Lower leg skin (tissue), 4 donors: ENCODE measurements around the gene ADORA1. TPM values are rescaled to one million over a fixed set of nuclear protein-coding genes. Genes with fewer than 3 reads are reported as not detected.

Experiments
- DNase-seq, 2 donors: peaks; one replicate each; pipeline ENCODE4 v3.0.0-alpha.2; 2019; ENCODE audit warnings: low spot score in 2 of 2
- H3K4me3 ChIP-seq: fragments of 200-600 bp; sonication (generic); 2 replicates; pipeline ENCODE4 v1.5.1; 2017; ENCODE audit warnings: mild to moderate bottlenecking, low read depth; ENCODE audit not compliant: poor library complexity, severe bottlenecking
- CTCF ChIP-seq, 3 donors: fragments of 450-650 bp; IDR thresholded peaks; one replicate each; pipeline ENCODE4 v1.5.1; 2016; ENCODE audit warnings: antibody characterized with exemption in 3 of 3, mild to moderate bottlenecking in 3 of 3, moderate library complexity in 2 of 3
- POLR2A ChIP-seq, 2 donors: fragments of 450-650 bp; IDR thresholded peaks; one replicate each; pipeline ENCODE4 v1.6.1; 2016 to 2017; ENCODE audit warnings: antibody characterized with exemption in 2 of 2, mild to moderate bottlenecking in 1 of 2, moderate library complexity in 1 of 2
- WGBS, 2 donors: methylation state at CpG; one replicate each; pipeline ENCODE4 v1.1.5; 2018; 5-methylcytosine and 5-hydroxymethylcytosine counted together
- intact Hi-C: fragments of 100-400 bp; cut with DNase I; formaldehyde crosslinking; loops from one replicate; pipeline ENCODE4 v1.15.0; 2023; ENCODE audit warnings: low total_unique reads
- total RNA-seq, 4 donors: library from RNA; depleted of rRNA; stranded (reverse); fragments of >200 nt; gene quantifications; one replicate each; pipeline ENCODE4 v1.1.0, GENCODE V29; 2016

The ADORA1 gene
- total RNA-seq, 4 donors from 2014 or later = 1.8 to 7.7 (median 5.3) TPM

GRCh38 chr1:203121186-203122015 lies 6.1 kb upstream of the ADORA1 start:
- DNase-seq = peak in 1 of 2 donors; percentile 73
- no peak for TF ChIP-seq CTCF (IDR thresholded peaks at IDR 0.05)
- no peak for TF ChIP-seq POLR2A (IDR thresholded peaks at IDR 0.05)
- H3K4me3 ChIP-seq = no peak overlapping the region
- WGBS, 2 donors = 69 to 72% methylated on average over 11 of the region's 11 CpGs
- intact Hi-C loops = no loop called here

GRCh38 chr1:203122159-203122558 lies 5.4 kb upstream of the ADORA1 start:
- no peak overlapping the region for H3K4me3 ChIP-seq
- intact Hi-C loops = no loop called here
- TF ChIP-seq CTCF (IDR thresholded peaks at IDR 0.05) = no peak
- TF ChIP-seq POLR2A (IDR thresholded peaks at IDR 0.05) = no peak
- peak in 1 of 2 donors; percentile 71 for DNase-seq
- 94 to 97% methylated on average over 2 of the region's 2 CpGs for WGBS, 2 donors

GRCh38 chr1:203124011-203124410 lies 3.5 kb upstream of the ADORA1 start:
- intact Hi-C loops = no loop called here
- H3K4me3 ChIP-seq = no peak overlapping the region
- no peak for TF ChIP-seq CTCF (IDR thresholded peaks at IDR 0.05)
- no peak for TF ChIP-seq POLR2A (IDR thresholded peaks at IDR 0.05)
- WGBS, 2 donors = 67 to 75% methylated on average over 5 of the region's 5 CpGs
- peak in 1 of 2 donors; percentile 31 for DNase-seq

GRCh38 chr1:203124546-203125317 lies 2.8 kb upstream of the ADORA1 start:
- WGBS, 2 donors = 66 to 67% methylated on average over 5 of the region's 5 CpGs
- no peak overlapping the region for H3K4me3 ChIP-seq
- DNase-seq = peak in 1 of 2 donors; percentile 43
- no peak for TF ChIP-seq CTCF (IDR thresholded peaks at IDR 0.05)
- TF ChIP-seq POLR2A (IDR thresholded peaks at IDR 0.05) = no peak
- intact Hi-C loops = no loop called here

DNA sequence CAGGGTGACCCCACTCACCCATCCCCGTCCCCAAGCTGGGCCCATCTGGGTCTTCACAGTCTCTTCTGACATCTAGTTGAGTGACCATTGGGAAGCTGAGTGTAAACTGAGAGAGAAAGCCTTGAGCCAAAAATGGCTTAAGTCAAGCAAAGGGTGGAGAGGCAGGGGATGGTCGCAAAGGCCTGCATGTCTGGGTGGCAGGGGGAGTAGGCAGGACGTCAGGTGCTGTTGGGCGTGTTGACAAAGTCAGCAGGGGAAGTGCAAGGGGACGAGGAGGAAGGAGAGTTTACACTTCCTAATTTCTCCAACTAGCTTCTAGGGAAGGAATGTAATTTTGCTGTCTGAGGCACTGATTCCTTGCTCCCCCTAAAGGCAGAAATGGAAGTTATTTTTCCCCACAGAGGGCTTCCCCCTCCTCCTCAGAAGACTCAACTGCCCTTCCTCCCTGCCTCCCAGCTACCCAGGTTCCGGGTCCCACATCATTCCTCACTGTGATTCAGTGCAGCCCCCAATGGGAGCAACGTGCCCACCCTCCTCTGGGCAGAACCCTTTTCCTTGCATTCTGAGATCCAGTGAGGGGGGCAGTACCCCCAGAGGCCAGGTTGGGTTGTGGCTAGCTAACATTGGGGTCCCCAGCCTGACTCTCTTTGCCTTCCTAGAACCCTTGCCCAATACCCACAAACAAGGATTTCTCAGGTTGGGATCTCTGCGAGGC lies 1.2 kb upstream of the ADORA1 start:
- TF ChIP-seq POLR2A (IDR thresholded peaks at IDR 0.05) (no peak), CTCF (IDR thresholded peaks at IDR 0.05) (no peak)
- peak in 1 of 2 donors; percentile 73 for DNase-seq
- WGBS, 2 donors = 39% methylated on average over 8 of the region's 8 CpGs
- H3K4me3 ChIP-seq = no peak overlapping the region
- intact Hi-C loops = no loop called here
